SHP77 (cell line): ENCODE data around the gene ELP5.
A peak's percentile ranks its signal among the peaks of the same experiment; 100 is the strongest.

Source experiments
- DNase-seq, 2 experiments: peaks; one replicate each; lab custom pipeline; 2025; lab: John Stamatoyannopoulos, UW

ELP5 gene

DNA sequence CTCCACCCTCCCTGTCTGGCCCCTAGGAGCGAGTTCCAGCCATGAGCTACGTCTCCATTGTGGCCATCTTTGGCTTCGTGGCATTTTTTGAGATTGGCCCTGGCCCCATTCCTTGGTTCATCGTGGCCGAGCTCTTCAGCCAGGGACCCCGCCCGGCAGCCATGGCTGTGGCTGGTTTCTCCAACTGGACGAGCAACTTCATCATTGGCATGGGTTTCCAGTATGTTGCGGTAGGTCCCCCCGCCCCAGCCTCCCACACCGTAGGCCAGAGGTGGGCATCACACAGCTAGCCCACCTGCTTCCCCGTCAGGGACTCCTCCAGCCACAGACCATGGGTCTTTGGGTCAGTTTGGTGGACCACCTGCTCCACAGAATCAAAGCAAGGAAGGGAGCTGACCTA is 33.7 kb downstream of the ELP5 start:
- no peak for DNase-seq

DNA sequence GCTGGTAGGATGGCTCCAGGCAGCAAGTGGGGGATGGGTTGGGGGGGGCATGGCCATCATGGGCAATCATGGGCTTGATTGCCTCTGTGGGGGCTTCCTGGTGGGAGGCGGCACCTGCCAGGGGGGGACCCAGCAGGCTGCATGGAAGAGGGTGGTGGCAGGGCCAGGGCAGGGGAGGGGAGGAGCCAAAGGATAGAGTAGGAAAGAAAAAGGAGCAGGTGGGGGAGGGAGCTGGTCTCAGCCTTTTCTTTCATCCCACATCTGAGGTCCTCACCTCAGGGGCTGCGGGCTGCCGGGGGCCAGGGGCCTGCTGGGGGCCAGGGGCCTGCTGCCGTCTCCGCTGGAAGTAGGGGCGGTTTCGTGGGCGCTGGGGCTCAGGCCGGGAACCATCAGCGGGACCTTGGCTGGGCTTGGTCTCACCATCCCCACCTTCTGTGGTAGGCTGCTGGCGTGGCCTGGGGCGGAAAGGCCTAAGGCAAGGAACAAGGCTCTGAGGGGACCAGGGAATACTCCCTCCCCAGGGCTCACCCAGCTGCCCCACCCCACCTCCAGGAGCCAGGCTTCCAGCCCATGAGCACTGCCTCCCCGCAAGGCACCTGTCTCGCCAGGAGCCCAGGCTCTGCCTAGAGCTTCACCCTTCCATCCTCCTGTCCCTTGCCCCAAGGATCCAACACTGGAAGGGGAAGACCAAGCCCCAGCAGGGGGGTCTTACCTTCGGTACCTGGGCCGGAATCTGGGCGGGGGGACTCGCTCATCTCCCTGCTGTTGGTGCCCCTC is 37.4 kb downstream of the ELP5 start:
- no peak for DNase-seq

DNA sequence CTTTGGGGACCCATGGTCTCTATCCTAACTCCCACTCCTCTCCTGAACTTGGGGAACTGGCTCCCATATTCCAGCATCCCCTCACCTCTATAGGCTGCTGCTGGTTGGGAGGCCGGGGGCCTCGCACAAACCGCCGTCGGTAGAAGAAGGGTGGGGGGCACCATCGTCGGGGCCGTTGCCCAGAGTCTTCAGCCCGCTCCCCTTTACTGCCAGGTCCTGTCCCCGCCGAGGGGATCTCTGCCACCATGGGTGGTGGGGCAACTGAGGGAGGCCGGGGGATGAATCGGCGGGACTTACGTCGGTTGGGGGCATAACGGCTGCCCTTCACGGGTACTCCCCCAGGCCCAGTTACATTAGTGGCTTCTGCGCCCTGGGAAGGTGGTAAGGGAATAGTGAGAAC is 38.2 kb downstream of the ELP5 start:
- DNase-seq = no peak

DNA sequence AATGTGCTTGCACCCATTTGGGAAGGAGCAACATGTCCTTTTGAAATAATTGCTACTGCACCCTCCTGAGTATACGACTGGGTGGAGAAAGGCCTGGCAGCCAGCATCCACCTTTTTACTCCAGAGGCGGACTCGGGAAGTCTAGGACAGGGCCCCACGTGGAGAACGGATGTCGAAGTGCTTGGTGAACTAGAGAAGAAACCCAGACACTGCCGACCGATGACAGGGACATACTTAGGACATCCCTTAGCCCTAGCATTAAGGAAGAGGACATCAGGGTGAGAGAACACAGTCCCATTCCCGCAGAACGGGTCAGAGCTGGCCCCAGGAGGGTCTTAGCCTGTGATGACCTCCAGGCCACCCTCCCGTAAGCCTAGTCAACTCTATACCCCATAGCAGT is 38.7 kb downstream of the ELP5 start:
- no peak for DNase-seq

DNA sequence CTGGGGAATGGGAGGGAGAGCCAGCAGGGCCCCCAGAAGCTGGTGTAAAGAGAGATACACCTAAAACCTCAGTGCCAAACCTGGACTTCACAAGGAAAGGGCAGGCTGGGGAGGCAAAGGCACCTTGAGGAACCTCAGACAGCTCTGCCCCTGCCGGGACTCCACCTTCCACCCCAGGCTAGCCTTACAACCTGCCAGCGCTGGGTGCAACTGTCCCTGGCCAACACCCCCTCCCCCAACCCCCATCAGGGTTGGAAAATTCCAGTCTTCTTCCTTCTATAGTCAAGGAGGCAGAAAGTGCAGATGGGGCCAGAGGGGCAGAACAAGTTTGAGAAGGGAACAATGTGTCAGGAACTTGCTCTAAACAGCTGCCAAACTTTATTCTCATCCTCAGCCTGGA is 40.2 kb downstream of the ELP5 start:
- no peak for DNase-seq

DNA sequence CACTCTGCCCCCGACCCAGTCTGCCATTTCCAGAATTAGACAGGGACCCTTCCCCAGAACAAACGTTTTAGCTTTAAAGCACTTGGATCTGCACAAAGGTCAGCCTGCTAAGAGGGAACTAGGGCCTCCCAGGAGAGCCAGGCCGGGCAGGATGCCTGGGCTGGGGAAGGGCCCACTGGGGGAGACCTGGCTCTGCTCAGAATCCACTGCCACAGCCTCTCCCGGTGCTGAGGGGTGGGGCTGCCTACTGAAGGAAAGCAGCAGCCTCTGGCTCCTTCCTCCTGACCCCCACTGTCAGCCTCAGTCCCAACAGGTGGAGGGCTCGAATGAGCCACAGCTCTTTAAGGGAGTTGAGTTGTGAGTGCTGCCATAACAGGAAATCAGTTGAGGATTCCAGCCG is 40.7 kb downstream of the ELP5 start:
- no peak for DNase-seq

DNA sequence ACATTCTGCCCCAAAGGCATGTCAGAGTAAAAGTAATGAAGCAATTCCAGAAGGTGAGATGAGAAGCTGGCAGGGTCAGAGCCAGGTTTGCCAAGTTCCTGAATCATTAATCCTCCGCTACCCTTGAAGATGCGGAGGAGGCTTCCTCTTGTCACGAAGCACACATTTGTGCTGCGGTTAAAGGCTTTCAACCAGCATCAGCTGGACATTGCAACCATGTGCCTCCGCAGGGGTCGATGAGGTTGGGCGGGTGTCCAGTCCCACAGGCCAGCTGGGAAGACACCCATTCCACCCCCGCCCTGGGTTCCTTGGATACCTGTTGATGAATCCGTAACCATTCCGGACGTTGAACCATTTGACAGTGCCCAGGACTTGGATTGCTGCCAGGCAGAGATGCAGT is 41.1 kb downstream of the ELP5 start:
- DNase-seq = no peak

DNA sequence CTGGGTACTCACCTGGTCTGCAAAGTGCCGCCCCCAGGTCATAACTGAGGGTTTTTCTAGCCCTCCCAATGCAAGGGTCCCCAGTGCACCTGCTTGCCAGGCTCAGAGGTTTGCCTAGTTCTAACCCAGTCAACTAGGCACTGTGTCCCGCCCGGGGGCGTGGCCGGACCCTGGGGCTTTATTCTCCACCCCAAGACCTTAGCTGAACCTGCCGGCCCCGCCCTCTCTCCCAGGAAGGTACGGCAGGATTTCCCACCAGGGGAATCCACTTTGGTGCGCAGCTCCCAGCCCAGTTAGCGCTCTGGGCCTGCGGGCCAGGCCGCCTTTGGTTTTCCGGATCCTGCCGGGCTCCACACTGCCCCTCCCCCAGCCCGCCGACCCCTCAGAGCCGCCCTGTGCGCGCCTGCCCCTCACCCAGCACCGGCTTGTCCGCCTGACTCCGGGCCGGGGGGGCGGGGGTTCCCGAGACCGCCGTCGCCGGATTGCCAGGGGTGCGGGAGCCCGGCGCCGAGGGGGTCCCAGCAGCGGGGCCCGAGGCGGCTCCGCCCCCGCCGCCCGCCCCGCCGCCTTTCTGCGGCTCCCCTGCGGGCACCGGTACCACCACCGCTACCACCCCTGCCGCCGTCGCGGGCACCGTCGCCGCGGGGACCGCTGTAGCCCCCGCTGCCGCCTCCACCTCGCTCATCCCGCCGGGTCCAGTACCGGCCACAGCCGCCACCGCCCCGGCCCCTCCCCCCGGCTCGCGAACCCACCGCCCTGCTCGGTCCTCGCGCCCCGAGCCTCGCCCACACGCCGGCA is 42.0 kb downstream of the ELP5 start:
- DNase-seq = no peak

DNA sequence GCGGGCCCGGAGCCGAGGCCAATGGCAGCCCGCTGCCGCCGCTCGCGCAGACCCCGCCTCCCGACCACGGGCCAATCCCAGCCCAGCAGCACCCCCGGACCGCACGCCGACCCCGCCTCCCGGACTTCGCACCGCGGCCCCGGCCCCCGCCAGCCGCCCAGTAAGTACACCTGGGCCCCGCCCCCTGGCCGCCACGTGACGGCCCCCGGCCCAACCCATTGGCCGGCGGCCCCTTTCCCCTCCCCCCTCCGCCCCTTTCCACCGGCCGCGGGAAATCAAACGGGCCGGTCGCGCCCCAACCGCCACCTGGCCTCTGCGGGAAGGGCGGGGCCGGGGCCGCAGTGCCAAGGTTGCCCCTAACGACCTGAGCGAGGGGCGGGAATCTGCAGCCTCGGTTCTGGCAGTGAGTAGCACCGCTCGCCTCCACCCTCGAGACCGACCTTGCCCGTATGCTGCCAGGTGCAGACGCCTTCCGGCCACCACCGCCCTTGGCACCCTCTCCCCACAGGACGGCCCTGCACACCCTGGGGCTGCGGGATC is 42.7 kb downstream of the ELP5 start, which contains the start of gene YBX2:
TSS of gene YBX2 (minus strand) at position 26 of the 540 bp plus-strand sequence. CDS start 139 bp downstream, outside the sequence.
- DNase-seq = peak; percentile 48 to 71

DNA sequence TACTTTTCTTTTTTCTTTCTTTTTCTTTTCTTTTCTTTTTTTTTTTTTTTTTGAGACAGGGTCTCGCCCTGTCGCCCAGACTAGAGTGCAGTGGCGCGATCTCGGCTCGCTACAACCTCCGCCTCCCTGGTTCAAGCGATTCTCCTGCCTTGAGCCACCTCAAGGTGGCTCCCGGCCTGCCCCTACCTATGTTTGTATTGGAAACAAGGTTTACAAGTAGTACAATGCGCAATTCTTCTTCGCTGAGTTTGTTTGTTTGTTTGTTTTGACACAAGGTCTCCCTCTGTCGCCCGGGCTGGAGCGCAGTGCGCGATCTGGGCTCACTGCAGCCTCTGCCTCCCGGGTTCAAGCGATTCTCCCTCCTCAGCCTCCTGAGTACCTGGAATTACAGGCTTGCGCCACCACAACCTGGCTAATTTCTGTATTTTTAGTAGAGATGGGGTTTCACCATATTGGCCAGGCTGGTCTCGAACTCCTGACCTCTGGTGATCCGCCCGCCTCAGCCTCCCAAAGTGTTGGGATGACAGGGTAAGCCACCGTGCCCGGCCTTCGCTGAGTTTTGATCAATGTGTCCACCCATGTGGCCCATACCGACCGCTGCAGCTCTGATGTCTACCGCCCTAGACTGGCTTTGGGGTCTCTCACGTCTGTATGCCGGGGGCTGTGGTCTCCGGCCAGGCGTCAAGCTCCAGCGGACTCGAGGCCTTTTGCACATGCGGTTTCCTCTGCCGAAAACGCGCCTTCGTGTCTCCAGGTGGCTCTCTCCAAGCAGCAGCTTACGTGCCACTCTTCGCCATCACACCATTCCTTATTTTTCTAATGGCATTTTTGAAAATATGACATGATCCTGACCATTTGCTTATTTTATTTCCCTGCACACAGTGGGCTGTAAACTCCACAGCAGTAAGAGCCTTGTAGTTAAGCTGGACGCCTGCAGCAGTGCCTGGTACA is 43.5 kb downstream of the ELP5 start:
- no peak for DNase-seq

DNA sequence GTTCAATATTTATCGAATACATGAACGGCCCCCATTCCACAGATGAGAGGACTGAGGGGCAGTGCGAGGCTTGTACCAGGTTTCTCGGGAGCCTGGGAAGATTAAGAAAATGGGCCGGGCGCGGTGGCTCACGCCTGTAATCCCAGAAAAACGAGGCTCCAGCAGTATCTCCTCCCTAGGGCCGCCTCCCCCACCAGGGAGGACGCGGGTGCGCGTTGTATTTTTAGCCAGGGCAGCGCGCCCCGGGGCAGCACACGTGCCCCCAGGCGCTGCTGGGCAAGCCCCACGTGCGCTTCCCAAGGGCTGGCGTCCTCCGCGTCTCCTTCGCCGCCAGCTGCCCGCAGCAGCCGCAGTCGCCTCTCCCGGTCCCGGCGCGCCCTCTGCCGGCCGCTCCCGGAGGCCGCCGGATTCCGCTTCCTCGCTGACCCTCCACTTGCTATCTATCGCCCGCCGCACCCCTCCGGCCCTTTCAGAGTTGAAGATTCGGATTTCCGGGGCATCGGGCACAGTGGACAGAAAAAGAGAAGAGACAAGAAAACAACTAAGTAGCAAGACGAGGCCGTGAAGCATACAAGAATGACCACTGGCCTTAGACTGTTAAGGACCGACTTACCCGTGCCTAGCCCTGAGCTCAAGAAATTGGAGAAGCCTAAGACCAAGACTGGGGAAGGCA is 44.3 kb downstream of the ELP5 start:
- DNase-seq = peak; percentile 81 to 92

DNA sequence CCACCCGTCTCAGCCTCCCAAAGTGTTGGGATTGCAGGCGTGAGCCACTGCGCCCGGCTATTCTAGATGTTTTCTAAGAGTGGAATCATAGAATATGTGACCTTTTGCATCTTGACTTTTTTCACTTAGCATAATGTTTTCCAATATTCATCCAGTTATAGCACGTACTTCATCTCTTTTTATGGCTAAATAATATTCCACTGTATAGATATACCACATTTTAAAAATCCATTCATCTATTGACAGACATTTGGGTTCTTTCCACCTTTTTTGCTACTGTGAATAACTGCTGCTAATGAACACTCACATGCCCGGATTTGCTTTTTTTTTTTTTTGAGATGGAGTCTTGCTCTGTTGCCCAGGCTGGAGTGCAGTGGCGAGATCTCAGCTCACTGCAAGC is 52.2 kb downstream of the ELP5 start:
- no peak for DNase-seq

DNA sequence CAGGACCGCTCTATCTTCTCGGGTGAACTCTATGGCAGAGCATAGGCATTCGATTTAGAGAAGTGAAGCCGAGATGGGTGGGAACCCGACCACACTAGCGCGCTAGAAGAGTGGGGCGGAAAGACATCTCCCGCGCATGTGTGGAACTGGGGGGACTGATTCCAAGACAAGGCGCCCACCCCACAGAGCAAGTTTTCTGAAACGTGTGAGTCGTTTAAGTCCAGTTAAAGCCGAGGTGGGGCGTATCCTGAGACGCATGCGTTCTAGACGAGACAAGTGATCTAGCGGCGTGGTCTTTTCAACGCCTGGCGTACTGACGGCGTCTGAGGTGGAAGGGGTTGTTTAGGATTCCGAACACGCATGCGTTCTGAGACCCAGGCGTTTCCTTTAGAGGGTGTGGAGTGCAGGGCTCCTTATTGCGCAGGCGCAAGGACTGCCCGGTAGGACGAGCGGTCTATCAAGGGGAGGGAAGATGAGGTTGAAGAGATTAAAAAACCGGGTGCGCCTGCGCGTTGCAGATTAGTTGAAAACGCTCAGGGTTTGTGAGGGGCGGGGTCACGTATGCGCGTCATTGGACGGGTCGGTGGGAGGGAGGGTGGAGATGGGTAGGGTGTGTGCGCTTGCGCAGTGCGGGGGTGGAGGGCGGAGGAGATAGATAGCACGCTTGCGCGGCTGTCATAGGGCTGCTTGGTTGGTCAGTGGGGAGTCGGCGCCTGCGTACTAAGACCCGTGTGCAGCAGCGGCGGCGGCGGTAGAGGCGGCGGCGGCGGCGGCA is 55.1 kb downstream of the ELP5 start, which contains the start of gene EIF5A:
TSS of gene EIF5A (plus strand) at position 718 of the 775 bp plus-strand sequence. CDS start 2,008 bp downstream, outside the sequence.
- peak; percentile 100 for DNase-seq

DNA sequence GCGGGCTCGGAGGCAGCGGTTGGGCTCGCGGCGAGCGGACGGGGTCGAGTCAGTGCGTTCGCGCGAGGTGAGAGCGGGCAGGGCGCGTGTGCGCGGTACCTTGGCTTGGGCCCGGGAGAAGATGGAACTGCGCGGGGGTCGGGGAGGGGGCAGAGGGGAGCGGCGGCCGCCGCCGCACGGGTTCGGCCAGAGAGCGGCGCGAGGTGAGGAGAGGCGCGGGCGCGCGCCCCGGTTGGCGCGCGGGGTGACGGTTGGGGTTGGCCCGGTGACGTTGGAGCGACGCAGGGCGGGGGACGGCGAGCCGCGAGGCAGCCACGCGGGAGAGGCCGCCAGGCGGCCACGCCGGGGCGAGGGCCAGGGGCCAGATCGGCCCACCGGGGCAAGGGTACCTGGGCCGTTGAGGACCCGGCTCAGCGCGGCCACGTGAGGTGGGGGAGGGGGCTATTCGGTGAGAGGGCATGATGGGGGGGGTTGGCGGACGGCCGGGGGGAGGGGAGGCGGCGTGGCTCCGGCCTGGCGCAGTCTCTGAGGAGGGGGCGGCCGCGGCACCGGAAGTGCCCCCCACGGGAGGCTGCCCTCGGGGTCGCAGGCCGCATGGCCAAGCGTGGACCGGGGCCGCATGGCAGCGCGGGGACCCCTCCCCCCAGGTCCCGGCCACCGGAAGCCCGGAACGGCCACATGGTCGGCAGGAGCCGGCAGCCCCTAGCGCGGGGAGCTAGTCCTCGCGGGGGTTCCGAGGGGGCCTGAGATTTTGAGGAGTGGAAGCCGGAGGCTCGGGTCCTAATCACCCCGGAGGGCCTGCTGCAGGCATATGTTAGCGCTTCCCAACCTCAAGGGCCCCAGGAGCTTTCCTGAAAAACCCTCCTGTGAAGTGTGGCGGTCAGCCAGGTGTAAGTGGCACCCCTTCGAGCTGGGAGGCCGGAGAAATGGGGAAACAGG is 55.9 kb downstream of the ELP5 start:
- DNase-seq = peak in 1 of 2 experiments; percentile 41

DNA sequence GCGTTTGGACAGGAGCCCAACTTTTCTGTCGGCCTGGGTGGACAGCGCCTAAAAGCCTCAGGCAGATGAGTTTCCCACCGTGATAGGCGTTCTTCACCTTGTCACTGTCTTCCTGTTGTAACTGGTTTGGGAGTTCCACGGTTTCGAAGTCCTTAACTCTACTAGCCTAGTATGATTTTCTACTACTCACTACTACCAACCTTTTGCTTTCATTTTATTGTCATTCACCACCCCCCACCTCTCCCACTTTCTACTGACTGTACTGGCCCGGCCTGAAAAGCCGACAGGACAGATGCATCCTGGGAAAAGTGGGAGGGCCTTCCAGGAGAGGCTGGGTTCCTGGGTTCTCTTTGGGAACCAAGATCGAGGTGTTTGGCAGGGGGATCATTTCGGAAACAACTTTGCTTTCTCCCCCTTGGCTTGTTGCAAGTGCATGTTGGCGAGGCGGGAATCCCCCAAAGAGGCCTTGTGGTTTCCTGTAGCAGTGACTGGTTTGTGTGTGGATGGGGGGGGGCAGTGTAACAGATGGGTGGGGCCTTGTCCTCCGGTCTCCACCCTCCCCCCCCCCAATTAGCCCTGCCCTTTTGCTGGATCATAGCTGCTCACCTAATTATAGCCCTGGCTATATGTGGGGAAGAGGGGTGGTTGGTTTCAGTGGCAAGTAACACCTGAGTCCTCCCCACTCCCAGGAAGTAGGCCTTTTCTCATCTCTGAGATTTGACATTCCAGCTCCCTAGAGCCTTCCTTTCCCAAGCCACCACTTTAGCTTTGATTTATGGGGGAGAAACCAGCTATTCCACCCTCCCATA is 56.8 kb downstream of the ELP5 start:
- peak; percentile 53 to 77 for DNase-seq
